NCI-H2107 (cell line): ENCODE results near the gene CYREN.

Experiments
- DNase-seq: peaks from one replicate; lab custom pipeline; 2025; lab: John Stamatoyannopoulos, UW

The CYREN gene

DNA sequence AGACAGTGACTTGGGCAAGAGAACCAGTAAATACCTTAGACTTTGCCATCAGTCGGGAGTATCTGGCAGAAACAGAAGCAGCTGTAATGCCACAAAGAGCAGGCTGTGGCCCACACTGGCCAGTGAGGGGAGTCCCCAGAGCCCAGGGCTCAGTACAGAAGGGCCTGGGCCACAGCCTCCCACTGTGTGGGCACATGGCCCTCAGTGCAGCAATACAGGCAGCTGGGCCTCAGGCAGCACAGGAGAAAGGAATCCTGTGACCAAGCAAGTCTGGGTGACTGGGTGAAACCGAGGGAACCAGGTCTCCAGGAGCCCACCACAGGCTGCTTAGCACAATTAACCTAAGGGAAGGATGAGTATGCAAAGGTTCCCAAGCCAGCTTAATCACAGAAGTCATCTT, 26.8 kb upstream of the CYREN start:
- DNase-seq, result no peak

DNA sequence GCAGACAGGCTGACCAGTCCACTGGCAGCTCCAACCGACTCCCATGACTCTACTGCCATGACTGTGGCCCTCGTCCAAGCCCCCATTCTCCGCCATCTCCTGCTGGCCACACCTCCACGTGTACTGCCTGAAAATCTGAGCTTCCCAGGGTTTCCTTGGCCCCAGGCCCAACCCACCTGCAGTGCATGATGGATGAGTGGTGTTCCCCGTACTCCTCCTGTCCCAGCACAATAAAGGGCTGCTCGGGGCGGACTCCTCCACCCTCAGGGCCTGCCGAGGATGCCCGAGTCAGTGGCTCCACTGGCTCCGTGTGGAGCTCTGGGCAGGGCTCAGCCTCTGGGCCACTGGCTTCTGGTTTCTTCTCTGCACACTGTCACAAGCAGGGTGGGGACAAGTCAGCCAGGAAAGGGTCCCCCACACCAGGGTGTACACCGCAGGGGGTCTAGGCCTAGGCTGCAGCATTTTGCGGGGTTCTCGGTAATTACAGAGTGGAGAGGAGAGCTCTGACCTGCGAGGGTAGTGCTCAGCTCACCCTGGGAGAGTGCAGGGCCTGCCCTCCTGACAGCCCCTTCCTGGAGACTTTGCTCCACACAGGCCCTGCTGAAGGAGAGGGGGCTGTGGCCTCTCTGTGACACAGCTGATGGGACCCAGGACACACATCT, 25.6 kb upstream of the CYREN start:
- no peak for DNase-seq

DNA sequence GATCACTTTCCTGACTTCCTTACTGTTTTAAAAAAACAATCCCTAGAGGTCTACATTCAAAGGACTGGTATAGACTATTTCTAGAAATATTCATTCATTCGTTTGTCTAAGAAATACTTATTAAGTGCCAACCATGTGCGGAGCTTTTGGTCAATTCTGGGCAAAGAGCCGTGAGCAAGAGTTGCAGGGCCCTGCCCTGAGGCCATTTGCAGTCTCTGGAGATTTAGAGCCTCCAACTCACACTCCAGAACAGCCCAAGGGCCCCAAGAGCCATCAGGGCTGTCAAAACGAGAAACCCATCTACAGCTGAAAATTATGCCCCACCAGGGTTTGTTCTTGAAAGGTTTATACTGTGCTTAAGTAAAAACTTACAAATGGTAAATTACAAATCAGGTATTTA, 24.6 kb upstream of the CYREN start:
- DNase-seq, result no peak

DNA sequence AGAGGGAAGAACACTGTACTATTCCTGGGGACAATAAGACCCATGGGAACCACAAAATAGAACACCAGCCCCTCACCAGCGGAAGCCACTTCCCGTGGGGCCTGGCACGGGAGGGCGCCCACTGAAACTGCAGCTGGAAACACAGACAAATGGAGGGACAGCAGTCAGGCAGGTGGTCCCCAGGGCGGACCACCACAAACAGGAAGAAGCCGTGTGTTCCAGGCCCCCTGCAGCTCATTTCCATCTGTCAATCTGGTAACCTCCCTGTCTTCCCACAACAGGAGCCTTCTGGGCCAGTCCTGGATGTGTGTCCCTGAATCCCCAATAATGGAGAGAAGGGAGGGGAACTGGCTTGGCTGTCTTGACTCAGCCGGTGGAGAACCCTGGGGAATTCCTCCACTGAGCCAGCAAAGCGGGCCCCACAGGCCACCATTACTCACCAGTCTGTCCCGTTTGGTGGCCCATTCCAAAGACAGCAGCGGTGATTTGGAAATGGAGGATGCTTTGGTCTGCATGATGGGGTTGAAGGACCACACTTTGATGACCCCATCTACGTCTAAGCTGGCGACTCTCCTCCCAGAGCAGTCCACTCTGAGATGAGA, 24.1 kb upstream of the CYREN start:
- no peak for DNase-seq

DNA sequence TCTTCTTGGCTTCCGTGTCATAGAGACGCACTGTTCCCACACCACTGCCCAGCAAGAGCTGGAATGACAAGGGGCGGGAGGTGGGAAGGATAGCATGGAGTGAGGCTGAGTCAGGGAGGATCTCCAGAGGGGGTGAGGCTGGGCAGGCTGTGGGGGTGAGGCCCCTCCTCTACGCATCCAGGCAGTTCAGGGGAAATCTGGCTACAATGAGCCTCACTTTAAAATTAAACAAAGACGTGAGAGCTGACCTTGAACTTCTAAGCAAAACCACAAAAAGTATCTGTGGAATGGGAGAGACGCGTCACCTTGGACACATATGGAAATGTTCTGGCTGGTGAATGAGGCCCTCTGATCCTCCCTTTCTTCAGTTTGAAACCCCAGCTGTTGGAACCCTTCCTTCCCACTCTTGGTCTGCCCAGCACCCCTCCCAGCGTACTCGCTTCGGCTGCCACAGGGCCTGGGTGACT, 23.1 kb upstream of the CYREN start:
- DNase-seq, result no peak

DNA sequence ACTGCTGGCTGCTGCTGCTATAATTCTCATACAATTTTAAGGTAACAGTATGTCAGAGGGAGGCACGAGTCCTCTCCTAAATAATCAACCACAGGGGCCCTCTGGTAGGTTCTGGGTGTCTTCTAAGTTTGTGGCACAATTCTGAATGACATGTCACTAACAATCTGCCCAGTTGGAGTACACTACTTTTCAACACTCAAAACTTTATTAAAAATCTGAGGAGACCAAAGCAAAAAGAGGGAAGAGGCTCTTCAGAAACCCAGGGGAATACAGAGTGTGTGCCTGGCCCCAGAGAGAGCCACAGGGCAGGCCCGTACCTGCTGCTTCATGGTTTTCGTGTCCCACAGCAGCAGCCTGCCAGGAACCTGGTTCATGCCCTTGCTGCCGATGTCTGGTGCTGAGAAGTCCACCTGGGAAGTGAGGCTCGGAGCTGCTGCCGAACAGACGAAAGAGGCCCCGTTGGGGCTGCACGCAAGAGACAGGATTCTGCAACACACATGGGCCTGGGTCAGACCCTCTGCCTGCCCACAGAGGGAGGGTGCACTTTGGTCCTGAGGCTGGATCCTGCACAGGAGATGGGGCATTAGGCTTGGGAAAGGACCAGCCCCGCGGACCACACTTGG, 22.5 kb upstream of the CYREN start:
- DNase-seq, result no peak

DNA sequence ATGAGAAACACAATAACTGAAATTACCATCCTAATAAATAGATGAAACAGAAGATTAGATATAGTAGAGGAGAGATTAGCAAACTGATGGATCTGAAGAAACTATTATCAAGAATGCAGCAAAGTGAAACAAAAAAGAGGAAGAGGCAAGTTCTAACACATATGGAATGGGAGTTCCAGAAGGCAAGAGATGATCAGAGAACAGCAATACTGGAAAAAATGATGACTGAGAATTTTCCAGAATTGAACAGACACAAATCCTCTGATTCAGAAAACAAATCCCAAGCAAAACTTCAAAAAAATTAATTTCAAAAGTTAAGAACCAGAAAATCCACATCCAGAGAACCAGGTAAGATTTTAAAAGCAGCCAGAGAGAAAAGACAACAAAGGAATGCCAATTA, 20.2 kb upstream of the CYREN start:
- no peak for DNase-seq

DNA sequence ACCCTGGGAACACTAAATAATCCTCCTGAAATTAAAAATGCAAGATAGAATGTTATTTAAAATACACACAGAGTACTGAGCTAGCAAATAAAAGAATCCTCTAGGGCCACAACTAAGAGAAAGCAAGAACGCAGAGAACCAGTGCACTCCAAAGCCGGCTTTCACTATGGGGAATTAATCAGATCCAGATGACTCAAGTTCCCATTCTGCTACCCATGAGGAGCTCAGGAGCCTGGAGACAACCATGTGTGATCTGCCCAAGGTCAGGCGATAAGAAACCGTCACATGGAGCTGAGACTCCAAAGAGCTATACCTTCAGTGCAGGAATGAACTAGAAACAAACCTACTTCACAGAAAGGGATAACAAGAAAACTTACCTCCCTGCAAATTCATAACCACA, 19.5 kb upstream of the CYREN start:
- DNase-seq, result no peak

DNA sequence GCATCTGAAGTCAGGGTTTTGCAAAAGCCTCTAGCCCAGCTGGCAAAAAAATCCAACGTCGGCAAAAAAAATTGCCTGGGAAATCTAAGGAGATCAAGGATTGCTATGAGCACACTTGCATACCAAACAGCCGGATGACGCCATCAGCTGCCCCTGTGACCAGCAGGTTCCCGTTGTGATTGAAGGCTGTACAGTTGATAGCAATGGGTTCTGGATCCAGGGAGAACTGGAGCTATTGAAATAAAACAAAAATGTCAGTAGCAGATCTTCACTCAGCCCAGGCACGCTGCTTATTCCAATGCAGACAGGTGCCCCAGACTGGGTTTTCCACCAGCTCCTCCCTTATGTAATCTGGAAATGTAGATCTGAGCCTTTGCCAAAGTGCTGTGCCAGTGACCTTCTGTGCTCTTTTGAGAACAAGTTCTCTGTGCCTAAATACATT, 18.7 kb upstream of the CYREN start:
- DNase-seq, result no peak

DNA sequence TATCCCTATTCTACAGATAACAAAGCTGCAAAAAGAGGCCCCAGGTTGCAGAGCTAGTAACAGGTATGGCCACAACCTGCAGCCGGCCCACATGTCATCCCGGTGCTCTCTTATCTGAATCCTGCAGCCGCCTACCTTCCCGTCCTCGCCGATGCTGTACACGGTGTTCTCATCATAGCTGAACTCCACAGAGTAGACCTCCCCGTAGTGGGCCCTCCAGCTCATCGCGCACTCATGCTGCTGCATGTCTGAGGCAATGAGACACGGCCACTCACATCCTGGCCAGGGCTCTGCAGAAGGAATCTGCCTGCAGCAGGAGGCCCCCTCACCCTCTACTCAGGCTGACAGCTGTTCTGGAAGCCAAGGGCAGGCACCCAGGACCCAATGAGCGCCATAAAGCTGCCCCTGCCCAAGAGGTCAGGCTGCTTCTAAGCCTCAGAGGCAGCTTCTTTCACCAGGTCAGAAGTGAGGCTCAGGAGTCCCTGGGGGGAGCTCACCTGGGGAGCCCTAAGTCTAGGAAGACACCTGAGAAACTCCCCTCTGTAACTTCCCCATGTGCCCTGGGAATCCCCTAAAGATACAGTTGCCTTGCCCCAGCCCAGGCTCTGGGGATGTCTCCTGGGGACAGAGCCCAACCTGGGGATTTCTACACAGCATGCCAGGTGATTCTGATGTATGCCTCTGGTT, 17.9 kb upstream of the CYREN start:
- no peak for DNase-seq

DNA sequence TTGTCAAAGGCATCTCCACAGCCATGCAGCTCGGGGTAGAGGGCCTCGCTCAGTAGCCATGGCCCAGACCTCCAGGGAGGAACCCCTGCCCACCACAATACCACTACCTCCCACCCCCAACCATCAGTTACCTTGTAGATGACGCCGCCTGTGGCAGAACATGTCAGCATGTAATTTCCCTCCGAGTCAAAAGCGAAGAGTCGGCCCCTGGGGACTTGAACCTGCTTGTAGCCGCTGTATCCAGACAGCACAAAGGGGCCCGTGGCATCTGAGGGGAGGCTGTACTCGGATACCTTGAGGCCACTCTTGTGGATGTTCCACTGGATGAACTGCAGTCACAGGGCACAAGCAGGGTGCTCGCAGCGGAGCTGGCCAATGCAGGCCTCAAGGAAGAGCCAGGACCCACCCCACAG, 16.3 kb upstream of the CYREN start:
- DNase-seq, result no peak

DNA sequence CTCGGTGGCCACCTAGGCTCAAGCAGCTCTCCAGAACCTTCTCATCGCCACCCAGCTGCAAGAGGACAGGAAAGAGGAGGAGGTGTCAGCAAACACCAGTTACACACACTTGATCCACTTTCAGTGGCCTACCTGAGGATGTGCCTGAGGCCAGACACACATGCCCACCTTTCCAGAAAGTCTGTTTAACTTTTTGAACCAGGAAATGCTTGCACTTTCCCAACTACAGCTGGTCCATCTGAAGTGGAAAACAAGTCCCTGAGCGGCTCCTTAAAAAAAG, 15.7 kb upstream of the CYREN start:
- DNase-seq, result no peak

DNA sequence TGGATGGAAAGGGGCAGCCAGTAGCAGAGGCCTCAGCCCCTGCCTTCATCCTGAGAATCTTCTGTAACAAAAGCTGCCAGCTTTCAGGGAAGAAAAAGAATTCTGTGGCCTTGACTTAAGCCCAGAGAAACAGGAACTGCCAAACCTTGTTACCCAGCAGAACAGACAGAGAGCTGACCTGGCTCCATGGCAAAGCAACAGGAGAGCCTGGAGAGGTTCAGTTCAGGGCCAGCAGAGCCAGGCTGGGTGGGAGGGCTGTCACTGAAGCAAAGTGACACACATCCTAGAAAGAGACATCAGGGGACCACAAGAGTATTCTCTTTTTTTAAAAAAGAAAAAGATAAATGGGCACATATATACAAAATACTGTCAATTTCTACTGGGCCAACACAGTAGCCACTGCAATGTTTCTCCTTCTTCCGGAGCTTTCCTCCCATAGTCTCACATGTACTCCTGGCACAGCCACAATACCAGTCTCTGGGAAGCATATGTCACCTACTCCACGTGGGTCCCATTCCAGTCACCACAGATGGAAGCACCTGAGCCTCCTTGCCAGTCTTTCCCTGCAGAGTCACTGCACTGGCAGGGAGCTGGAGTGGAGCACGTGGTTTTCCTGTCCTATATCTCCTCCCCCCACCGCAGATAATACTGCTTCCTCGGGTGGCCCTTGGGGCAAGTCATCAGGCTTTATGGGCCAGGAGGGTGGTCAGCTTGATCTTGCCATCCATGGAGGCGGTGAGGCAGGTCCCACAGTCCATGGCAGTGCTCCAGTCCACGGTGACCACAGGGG, 15.2 kb upstream of the CYREN start:
- no peak for DNase-seq

DNA sequence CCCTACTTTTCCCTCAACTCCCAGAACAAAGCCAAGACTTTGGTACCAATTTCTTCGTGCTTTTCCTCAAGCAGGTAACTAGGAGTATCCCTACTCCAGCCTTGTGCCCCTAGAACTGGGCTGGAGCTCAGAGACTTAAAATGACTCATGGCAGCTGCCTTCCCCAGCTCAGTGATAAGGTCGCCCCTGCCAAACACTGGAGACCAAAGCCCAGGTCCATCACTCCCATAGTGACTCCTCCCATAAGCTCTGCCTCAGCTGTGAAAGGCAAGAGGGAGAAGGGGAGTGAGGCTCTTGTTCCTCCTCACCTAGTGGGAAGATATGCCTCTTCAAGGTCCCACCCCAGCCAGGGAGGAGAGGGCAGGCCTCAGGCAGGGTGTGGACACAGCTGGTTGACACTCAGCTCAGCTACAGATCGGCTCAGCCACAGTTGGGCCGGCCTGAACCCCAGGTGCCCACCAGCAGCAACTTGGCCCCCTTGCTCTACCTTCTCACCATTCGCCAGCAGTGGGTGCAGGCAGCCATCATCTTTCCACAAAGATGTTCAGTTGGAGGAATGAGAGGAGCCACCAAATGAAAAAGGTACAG, 13.8 kb upstream of the CYREN start:
- DNase-seq, result no peak

DNA sequence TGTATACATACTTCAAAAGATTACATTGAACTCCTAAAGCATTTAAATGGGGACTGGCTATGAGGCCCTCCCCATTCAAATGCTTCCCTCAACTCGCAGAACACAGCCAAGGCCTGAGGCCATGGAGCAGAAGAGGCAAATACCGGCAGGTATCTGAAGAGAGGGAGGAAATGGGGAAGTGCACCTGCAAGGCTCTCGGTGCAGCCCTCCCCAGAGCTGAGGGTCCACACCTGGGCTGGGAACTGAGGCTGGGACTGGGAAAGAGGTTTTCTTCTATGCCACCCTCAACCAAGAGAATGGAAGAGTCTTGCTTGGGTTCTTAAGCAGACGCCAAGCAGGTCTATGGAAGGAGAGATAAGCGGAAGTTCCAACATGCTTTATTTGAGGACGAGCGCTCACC, 13.0 kb upstream of the CYREN start:
- no peak for DNase-seq

DNA sequence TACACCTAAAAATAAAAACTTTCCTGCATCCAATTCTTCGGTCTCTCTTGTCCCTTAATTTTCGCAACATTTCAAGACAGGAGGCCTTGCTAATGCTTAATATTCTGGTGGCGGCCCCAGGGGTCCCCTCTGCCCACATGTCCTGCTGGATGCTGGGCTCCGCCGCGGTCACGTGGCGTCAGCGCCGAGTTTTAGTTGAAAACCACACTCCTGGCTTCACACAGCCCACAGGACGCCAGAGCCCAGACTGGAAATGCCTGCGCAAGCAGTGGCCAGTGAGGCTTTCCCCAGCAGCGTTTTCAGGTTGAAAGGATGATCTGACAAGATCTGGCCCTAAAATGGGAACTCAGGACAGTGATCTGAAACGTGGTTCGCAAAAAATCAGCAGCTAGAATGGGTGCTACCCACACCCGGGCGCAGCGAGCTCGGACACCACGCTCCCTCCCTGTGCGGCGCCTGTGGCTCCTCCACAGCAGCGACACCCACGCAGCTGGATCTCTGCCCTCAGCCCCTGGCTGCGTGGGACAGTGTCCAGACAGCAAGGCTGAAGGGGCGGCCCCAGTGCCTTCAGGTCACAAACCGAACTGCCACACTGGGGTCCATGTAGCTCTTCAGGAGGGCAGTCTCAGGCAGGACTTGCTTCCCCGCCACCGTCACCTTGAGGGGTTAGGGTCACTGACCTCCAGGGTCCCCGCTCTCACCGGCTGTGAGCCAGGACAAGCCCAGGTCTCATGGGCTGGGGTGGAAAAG, 11.6 kb upstream of the CYREN start:
- no peak for DNase-seq

DNA sequence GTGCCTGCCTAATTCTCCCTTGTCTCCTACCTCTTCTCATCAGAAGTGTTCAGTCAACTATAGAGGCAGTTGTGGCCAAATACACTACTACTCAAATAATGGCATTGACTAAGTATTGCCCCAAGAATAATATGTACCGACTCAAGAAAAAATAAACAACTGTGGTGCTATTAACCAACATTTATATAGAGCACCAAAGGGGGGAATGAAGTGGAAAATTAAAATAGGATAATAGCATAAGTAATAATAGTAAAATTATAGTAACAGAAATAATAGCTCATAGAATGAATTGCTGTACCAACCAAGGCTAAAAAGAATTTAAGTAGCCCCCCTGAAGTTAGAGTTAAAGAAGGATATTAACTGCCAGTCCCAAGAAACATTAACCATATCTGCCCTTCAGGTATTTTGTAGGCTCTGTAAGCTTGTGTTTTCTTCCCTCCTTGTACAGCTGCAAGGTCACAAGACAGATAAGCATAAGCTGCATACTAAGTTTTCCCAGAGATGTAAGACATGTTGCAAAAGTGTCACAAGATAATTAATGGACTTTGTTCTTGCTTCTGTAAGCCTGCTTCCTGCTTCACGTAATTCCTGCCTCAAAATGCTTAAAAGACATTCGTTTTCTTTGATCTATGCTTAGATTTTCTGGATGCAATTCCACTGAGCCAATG, 10.9 kb upstream of the CYREN start:
- DNase-seq, result no peak

DNA sequence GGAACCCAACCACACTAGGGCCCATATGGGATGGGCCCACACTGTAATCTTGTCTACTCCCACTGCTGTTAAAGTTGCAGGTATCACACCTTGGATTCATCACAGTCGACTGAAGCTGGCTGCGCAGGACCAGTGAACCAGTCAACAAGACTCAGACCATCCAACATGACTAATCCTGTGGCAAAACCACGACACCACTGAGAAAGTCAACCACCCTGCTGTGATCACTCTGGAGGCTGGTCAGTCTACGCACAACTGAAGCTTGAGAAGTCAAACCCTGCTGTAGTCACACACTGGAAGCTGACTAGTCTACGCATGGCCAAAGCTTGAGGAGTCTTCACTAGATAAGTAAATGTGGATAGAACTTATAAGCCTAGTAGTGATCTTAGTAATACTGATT, 9.6 kb upstream of the CYREN start:
- no peak for DNase-seq

DNA sequence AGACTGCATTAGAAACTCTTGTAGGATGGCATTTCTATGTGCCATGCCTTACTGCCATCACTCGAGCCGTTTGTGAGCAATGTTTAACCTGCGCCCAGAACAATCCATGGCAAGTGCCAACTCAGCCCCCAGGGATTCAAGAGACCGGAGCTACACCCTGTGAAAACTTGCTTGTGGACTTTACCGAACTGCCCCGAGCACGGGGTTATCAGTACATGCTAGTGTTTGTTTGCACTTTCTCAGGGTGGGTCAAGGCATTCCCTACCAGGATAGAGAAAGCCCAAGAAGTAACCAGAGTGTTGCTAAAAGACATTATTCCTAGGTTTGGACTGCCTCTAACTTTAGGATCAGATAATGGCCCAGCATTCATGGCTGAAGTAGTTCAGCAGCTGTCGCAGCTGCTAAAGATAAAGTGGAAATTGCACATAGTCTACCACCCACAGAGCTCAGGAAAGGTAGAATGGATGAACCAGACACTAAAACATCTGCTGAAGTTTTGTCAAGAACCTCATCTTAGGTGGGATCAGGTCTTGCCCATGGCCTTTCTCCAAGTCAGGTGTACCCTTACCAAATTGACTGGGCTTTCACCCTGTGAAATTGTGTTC, 8.9 kb upstream of the CYREN start:
- no peak for DNase-seq

DNA sequence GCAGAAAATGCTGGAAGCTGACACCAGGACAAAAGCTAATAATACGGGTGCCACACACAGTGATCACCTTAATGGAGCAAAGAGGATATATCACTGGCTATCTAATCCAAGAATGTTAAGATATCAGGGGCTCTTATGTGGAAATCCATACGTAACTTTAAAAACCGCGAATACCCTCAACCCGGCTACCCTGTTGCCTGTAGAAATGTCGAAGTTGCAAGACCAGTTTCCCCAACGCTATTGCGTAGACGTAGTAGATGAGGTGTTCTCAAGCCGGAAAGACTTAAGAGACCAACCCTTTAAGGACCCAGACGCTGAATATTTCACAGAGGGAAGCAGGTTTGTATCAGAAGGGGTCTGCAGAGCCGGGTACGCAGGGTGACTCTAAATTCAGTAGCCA, 7.9 kb upstream of the CYREN start:
- DNase-seq, result no peak
